K562 (cell line): ENCODE results near the gene SEPTIN12. TPM values are rescaled to one million over a fixed set of nuclear protein-coding genes. Genes with fewer than 3 reads are reported as not detected.

Source experiments
- ASH1L ChIP-seq: fragments of 450-650 bp; IDR thresholded peaks from 2 replicates; pipeline ENCODE4 v1.6.1; 2018; ENCODE audit warnings: borderline replicate concordance, mild to moderate bottlenecking, low read depth; ENCODE audit not compliant: partially characterized antibody
- CHCHD3 ChIP-seq: fragments of 250-450 bp; sonication (Bioruptor Pico); IDR thresholded peaks from 2 replicates; pipeline ENCODE4 v2.1.2; 2022; ENCODE audit warnings: mild to moderate bottlenecking
- DPF2 ChIP-seq: fragments of 450-650 bp; IDR thresholded peaks from 2 replicates; pipeline ENCODE4 v1.6.1; 2016
- FOSL1 ChIP-seq: fragments of 200-800 bp; sonication (Bioruptor generic); conservative IDR thresholded peaks from 2 replicates; pipeline ENCODE4 v1.6.1; 2016; ENCODE audit warnings: missing genetic modification characterization, missing compliant biosample characterization
- HMGN3 ChIP-seq: IDR thresholded peaks from 2 replicates; pipeline ENCODE4 v1.6.1; 2011; ENCODE audit warnings: borderline replicate concordance, low read depth, mild to moderate bottlenecking, mixed read lengths, low read length; ENCODE audit not compliant: insufficient read length; ENCODE audit errors: extremely low read depth
- LCOR ChIP-seq: sonication (generic); formaldehyde crosslinking; IDR thresholded peaks from 2 replicates; pipeline ENCODE4 v1.8.0; 2022; ENCODE audit warnings: mild to moderate bottlenecking, missing genetic modification reagents
- MCM2 ChIP-seq: fragments of 450-650 bp; IDR thresholded peaks from 2 replicates; pipeline ENCODE4 v1.6.1; 2017; ENCODE audit warnings: low read depth, mild to moderate bottlenecking
- NCOA6 ChIP-seq: fragments of 450-650 bp; IDR thresholded peaks from 2 replicates; pipeline ENCODE4 v1.6.1; 2017; ENCODE audit warnings: mild to moderate bottlenecking
- PTTG1 ChIP-seq: fragments of 450-650 bp; IDR thresholded peaks from 2 replicates; pipeline ENCODE4 v1.6.1; 2016; ENCODE audit warnings: low read depth, mild to moderate bottlenecking, missing genetic modification characterization, missing compliant biosample characterization
- RFX7 ChIP-seq: fragments of 250-450 bp; sonication (Bioruptor Pico); IDR thresholded peaks from 2 replicates; pipeline ENCODE4 v1.5.1; 2021; ENCODE audit warnings: mild to moderate bottlenecking
- SIN3B ChIP-seq: fragments of 450-650 bp; IDR thresholded peaks from 2 replicates; pipeline ENCODE4 v1.6.1; 2017; ENCODE audit warnings: low read depth, mild to moderate bottlenecking, moderate library complexity
- SMARCE1 ChIP-seq: fragments of 450-650 bp; IDR thresholded peaks from 2 replicates; pipeline ENCODE4 v1.7.1; 2016; ENCODE audit warnings: mild to moderate bottlenecking
- SP2 ChIP-seq: IDR thresholded peaks from 2 replicates; pipeline ENCODE4 v1.6.1; 2011; ENCODE audit warnings: mild to moderate bottlenecking, low read depth, low read length, moderate library complexity; ENCODE audit not compliant: poor library complexity, severe bottlenecking; ENCODE audit errors: extremely low read depth
- SRF ChIP-seq, 2 experiments: fragments of 250-450, 450-650 bp in 1 of 2; sonication (Bioruptor Pico) in 1 of 2; sonication (generic) in 1 of 2; formaldehyde crosslinking; IDR thresholded peaks; 2 replicates each; pipeline versions ENCODE4 v1.5.0 to v1.5.1; 2020 to 2022; ENCODE audit warnings: mild to moderate bottlenecking in 1 of 2, missing genetic modification reagents in 1 of 2
- STAG1 ChIP-seq: sonication (generic); formaldehyde crosslinking; IDR thresholded peaks from 2 replicates; pipeline ENCODE4 v1.5.0; 2020; ENCODE audit warnings: missing genetic modification reagents, borderline replicate concordance
- STAT5A ChIP-seq: IDR thresholded peaks from 2 replicates; pipeline ENCODE4 v1.6.1; 2012; ENCODE audit warnings: low read length, inconsistent platforms, borderline replicate concordance
- ZEB2 ChIP-seq: fragments of 450-650 bp; IDR thresholded peaks from 2 replicates; pipeline ENCODE4 v1.6.1; 2016
- ZFP30 ChIP-seq: fragments of 250-450 bp; sonication (Bioruptor Pico); IDR thresholded peaks from 2 replicates; pipeline ENCODE4 v1.8.0; 2022; ENCODE audit warnings: moderate library complexity, mild to moderate bottlenecking, inconsistent platforms, borderline replicate concordance
- ZNF785 ChIP-seq: fragments of 250-450 bp; sonication (Bioruptor Pico); IDR thresholded peaks from 2 replicates; pipeline ENCODE4 v1.4.0; 2020; ENCODE audit warnings: mild to moderate bottlenecking
- polyA plus RNA-seq, 8 experiments: library from polyadenylated mRNA; depleted of rRNA in 4 of 8; stranded (reverse) in 5 of 8; unstranded in 3 of 8; fragments of >200 nt; fragmentation: Nextera tagmentation in 2 of 8; fragmentation: Illumina TruSeq in 1 of 8; extraction: Ambion mirVana in 2 of 8; extraction: Trizol in 1 of 8; gene quantifications; 2 replicates each; pipeline versions ENCODE4 v1.2.1 to v1.2.3, GENCODE V29; 2011 to 2014; ENCODE audit warnings: inconsistent platforms in 1 of 8, missing spikeins in 1 of 8
- total RNA-seq, 7 experiments: library from RNA; depleted of rRNA in 6 of 7; stranded (reverse); fragments of >200 nt in 6 of 7; fragmentation: Illumina TruSeq in 2 of 7; extraction: Trizol in 2 of 7; gene quantifications; 2 replicates each; pipeline versions ENCODE4 v1.2.1 to v1.2.3, GENCODE V29; 2011 to 2021; ENCODE audit warnings: low replicate concordance in 1 of 7
- TF ChIP-seq, protein P1 (sequence below): sonication (generic); formaldehyde crosslinking; IDR thresholded peaks from 2 replicates; pipeline ENCODE4 v1.8.0; 2023; ENCODE audit warnings: missing genetic modification reagents, mild to moderate bottlenecking, borderline replicate concordance
- TF ChIP-seq, protein P2 (sequence below): fragments of 250-450 bp; sonication (Bioruptor Pico); IDR thresholded peaks from 2 replicates; pipeline ENCODE4 v1.8.0; 2021; ENCODE audit warnings: mild to moderate bottlenecking, moderate library complexity
- TF ChIP-seq, protein P3 (sequence below), 2 experiments: fragments of 450-650 bp in 1 of 2; sonication (generic) in 1 of 2; formaldehyde crosslinking in 1 of 2; IDR thresholded peaks in 1 of 2; conservative IDR thresholded peaks in 1 of 2; 2 replicates each; pipeline versions ENCODE4 v1.6.1 to v1.8.1; 2016 to 2023; ENCODE audit warnings: mild to moderate bottlenecking in 2 of 2, moderate library complexity in 2 of 2, inconsistent platforms in 1 of 2, missing genetic modification reagents in 1 of 2

Gene SEPTIN12
- total and polyA plus RNA-seq, 9 of the 15 experiments (the other 6 are each of a cell fraction or from before 2014, with no cell fraction given): not detected

DNA sequence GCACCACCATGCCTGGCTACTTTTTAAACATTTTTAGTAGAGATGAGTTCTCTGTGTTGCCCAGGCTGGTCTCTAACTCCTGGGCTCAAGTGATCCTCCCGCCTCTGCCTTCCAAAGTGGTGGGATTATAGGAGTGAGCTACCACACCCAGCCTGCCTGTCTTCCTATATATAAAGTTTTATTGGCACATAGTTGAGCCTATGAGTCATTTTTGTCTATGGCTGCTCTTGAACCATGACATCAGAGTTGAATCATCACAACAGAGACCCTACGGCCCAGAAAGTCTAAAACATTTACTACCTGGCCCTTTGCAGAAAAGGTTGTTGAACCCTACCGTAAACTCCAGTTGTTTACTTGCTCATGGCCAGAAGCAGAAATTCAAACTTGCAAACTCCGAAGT, 7.9 kb downstream of the SEPTIN12 start (continued):
- TF ChIP-seq, protein P1, sequence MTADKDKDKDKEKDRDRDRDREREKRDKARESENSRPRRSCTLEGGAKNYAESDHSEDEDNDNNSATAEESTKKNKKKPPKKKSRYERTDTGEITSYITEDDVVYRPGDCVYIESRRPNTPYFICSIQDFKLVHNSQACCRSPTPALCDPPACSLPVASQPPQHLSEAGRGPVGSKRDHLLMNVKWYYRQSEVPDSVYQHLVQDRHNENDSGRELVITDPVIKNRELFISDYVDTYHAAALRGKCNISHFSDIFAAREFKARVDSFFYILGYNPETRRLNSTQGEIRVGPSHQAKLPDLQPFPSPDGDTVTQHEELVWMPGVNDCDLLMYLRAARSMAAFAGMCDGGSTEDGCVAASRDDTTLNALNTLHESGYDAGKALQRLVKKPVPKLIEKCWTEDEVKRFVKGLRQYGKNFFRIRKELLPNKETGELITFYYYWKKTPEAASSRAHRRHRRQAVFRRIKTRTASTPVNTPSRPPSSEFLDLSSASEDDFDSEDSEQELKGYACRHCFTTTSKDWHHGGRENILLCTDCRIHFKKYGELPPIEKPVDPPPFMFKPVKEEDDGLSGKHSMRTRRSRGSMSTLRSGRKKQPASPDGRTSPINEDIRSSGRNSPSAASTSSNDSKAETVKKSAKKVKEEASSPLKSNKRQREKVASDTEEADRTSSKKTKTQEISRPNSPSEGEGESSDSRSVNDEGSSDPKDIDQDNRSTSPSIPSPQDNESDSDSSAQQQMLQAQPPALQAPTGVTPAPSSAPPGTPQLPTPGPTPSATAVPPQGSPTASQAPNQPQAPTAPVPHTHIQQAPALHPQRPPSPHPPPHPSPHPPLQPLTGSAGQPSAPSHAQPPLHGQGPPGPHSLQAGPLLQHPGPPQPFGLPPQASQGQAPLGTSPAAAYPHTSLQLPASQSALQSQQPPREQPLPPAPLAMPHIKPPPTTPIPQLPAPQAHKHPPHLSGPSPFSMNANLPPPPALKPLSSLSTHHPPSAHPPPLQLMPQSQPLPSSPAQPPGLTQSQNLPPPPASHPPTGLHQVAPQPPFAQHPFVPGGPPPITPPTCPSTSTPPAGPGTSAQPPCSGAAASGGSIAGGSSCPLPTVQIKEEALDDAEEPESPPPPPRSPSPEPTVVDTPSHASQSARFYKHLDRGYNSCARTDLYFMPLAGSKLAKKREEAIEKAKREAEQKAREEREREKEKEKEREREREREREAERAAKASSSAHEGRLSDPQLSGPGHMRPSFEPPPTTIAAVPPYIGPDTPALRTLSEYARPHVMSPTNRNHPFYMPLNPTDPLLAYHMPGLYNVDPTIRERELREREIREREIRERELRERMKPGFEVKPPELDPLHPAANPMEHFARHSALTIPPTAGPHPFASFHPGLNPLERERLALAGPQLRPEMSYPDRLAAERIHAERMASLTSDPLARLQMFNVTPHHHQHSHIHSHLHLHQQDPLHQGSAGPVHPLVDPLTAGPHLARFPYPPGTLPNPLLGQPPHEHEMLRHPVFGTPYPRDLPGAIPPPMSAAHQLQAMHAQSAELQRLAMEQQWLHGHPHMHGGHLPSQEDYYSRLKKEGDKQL (CRISPR knock-in tag): no peak
- TF ChIP-seq, protein P2, sequence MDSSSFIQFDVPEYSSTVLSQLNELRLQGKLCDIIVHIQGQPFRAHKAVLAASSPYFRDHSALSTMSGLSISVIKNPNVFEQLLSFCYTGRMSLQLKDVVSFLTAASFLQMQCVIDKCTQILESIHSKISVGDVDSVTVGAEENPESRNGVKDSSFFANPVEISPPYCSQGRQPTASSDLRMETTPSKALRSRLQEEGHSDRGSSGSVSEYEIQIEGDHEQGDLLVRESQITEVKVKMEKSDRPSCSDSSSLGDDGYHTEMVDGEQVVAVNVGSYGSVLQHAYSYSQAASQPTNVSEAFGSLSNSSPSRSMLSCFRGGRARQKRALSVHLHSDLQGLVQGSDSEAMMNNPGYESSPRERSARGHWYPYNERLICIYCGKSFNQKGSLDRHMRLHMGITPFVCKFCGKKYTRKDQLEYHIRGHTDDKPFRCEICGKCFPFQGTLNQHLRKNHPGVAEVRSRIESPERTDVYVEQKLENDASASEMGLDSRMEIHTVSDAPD (CRISPR knock-in tag): no peak
- TF ChIP-seq SP2 (no peak), PTTG1 (no peak), STAG1 (CRISPR knock-in tag) (no peak), ZFP30 (CRISPR knock-in tag) (no peak), MCM2 (no peak), STAT5A (no peak), SIN3B (no peak), ZEB2 (0 out of 2 replicates have a peak, but pooled peaks have one; percentile 34), RFX7 (no peak), ASH1L (no peak), NCOA6 (no peak), CHCHD3 (no peak), HMGN3 (no peak), LCOR (no peak), SRF (CRISPR knock-in tag; IDR thresholded peaks at IDR 0.05) (no peak), DPF2 (peak; percentile 17; the same call in 1 of the 2 replicates), ZNF785 (CRISPR knock-in tag) (no peak), SMARCE1 (0 out of 2 replicates have a peak, but pooled peaks have one; percentile 21), FOSL1 (peak; percentile 94)
- TF ChIP-seq, protein P3, sequence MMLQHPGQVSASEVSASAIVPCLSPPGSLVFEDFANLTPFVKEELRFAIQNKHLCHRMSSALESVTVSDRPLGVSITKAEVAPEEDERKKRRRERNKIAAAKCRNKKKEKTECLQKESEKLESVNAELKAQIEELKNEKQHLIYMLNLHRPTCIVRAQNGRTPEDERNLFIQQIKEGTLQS (IDR thresholded peaks at IDR 0.05): peak; percentile 98
- TF ChIP-seq, protein P3 (CRISPR knock-in tag; conservative IDR thresholded peaks at IDR 0.05): peak; percentile 90
